K562 (cell line): ENCODE measurements around the gene NXN.

Experiments
- CAMTA2 ChIP-seq: fragments of 250-450 bp; sonication (Bioruptor Pico); conservative IDR thresholded peaks from 2 replicates; pipeline ENCODE4 v1.5.1; 2022
- E2F6 ChIP-seq, 2 experiments: IDR thresholded peaks; 2 replicates each; pipeline ENCODE4 v1.6.1; 2011; ENCODE audit warnings: borderline replicate concordance in 1 of 2, control low read depth in 1 of 2, low read depth in 1 of 2, low read length in 1 of 2, mild to moderate bottlenecking in 1 of 2, mixed read lengths in 1 of 2, moderate library complexity in 1 of 2; ENCODE audit not compliant: insufficient read depth in 1 of 2, insufficient read length in 1 of 2, poor library complexity in 1 of 2, severe bottlenecking in 1 of 2; ENCODE audit errors: extremely low read depth in 1 of 2
- MAX ChIP-seq: sonication (generic); formaldehyde crosslinking; IDR thresholded peaks from 2 replicates; pipeline ENCODE4 v1.9.0; 2022; ENCODE audit warnings: mild to moderate bottlenecking, missing genetic modification reagents
- ZC3H4 ChIP-seq: sonication (generic); formaldehyde crosslinking; IDR thresholded peaks from 2 replicates; pipeline ENCODE4 v1.9.0; 2021; ENCODE audit warnings: missing genetic modification reagents, borderline replicate concordance
- ZNF3 ChIP-seq: fragments of 250-450 bp; sonication (Bioruptor Pico); IDR thresholded peaks from 2 replicates; pipeline ENCODE4 v1.5.0; 2021; ENCODE audit warnings: mild to moderate bottlenecking, moderate library complexity
- TF ChIP-seq, protein P1 (sequence below), 3 experiments: IDR thresholded peaks in 2 of 3; conservative IDR thresholded peaks in 1 of 3; 2 replicates each; pipeline ENCODE4 v1.5.1; 2011 to 2012; ENCODE audit warnings: low read length in 3 of 3, mild to moderate bottlenecking in 3 of 3, control low read depth in 2 of 3, improper control_type of control experiment in 1 of 3, inconsistent platforms in 1 of 3, low read depth in 1 of 3, mixed read lengths in 1 of 3, moderate library complexity in 1 of 3; ENCODE audit not compliant: insufficient read depth in 2 of 3

DNA sequence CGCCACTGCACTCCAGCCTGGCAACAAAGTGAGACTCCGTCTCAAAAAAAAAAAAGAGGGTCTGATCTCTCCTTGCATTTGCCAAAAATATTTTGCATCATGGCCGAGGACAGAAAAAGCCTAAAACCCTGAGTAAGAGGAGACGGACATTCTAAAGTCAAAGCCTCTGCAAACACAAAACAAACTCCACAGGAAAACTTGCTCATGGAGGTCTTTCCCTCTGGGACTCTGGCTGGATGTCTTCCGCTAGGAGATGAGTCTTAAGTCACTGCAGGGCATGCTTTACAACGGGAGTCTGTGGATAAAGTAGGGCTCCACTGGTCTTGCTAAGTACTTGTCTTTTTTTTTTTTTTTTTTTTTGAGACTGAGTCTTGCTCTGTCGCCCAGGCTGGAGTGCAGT, 123.4 kb downstream of the NXN start:
- TF ChIP-seq CAMTA2 (CRISPR knock-in tag) (no peak), MAX (CRISPR knock-in tag) (no peak), ZC3H4 (CRISPR knock-in tag) (no peak), E2F6 (IDR thresholded peaks at IDR 0.05; ENCODE audit: borderline replicate concordance in 1 of 2, extremely low read depth in 1 of 2, insufficient read depth in 1 of 2, insufficient read length in 1 of 2, low read depth in 1 of 2, low read length in 1 of 2, poor library complexity in 1 of 2, severe bottlenecking in 1 of 2) (no peak), ZNF3 (CRISPR knock-in tag) (no peak)
- TF ChIP-seq, protein P1, sequence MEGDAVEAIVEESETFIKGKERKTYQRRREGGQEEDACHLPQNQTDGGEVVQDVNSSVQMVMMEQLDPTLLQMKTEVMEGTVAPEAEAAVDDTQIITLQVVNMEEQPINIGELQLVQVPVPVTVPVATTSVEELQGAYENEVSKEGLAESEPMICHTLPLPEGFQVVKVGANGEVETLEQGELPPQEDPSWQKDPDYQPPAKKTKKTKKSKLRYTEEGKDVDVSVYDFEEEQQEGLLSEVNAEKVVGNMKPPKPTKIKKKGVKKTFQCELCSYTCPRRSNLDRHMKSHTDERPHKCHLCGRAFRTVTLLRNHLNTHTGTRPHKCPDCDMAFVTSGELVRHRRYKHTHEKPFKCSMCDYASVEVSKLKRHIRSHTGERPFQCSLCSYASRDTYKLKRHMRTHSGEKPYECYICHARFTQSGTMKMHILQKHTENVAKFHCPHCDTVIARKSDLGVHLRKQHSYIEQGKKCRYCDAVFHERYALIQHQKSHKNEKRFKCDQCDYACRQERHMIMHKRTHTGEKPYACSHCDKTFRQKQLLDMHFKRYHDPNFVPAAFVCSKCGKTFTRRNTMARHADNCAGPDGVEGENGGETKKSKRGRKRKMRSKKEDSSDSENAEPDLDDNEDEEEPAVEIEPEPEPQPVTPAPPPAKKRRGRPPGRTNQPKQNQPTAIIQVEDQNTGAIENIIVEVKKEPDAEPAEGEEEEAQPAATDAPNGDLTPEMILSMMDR (IDR thresholded peaks at IDR 0.05 in 2 of 3, conservative IDR thresholded peaks at IDR 0.05 in 1 of 3; ENCODE audit: insufficient read depth in 2 of 3, low read depth in 1 of 3, low read length in 3 of 3) = no peak
